ENCODE results near the gene NRXN3.
A peak's percentile ranks its signal among the peaks of the same experiment; 100 is the strongest.

The NRXN3 gene

GRCh38 chr14:78319887-78320635 lies 149.9 kb downstream of the NRXN3 start:
- Histone ChIP-seq H3K27ac (ENCODE audit: low read depth, low read length) (peak overlapping the region; percentile 40), H3K27me3 (ENCODE audit: control insufficient read depth, insufficient read depth, low read length) (no peaks in the 10 kb centered on the region), H3K9me3 (ENCODE audit: control insufficient read depth, insufficient read depth, low read length) (no peaks in the 10 kb centered on the region), H3K36me3 (ENCODE audit: control insufficient read depth, insufficient read depth, low read length) (no peaks in the 10 kb centered on the region), H3K4me3 (ENCODE audit: low read depth, low read length) (no peak overlapping the region), H3K9ac (ENCODE audit: low read depth, low read length) (no peak overlapping the region), H3K4me1 (ENCODE audit: control insufficient read depth, insufficient read depth, low read length) (peaks cover 15% of the 10 kb centered on the region)

GRCh38 chr14:78324353-78324752 lies 154.2 kb downstream of the NRXN3 start:
- no peaks in the 10 kb centered on the region for H3K36me3 ChIP-seq (ENCODE audit: control insufficient read depth, insufficient read depth, low read length)
- H3K9ac ChIP-seq (ENCODE audit: low read depth, low read length) = no peak overlapping the region
- peaks cover 7% of the 10 kb centered on the region for H3K4me1 ChIP-seq (ENCODE audit: control insufficient read depth, insufficient read depth, low read length)
- no peaks in the 10 kb centered on the region for H3K27me3 ChIP-seq (ENCODE audit: control insufficient read depth, insufficient read depth, low read length)
- H3K9me3 ChIP-seq (ENCODE audit: control insufficient read depth, insufficient read depth, low read length) = no peaks in the 10 kb centered on the region
- no peak overlapping the region for H3K27ac ChIP-seq (ENCODE audit: low read depth, low read length)
- H3K4me3 ChIP-seq (ENCODE audit: low read depth, low read length) = no peak overlapping the region

- H3K27me3 ChIP-seq (ENCODE audit: control insufficient read depth, insufficient read depth, low read length) = no peaks in the 10 kb centered on the region
- H3K9ac ChIP-seq (ENCODE audit: low read depth, low read length) = no peak overlapping the region
- H3K4me1 ChIP-seq (ENCODE audit: control insufficient read depth, insufficient read depth, low read length) = peaks cover 7% of the 10 kb centered on the region
- H3K27ac ChIP-seq (ENCODE audit: low read depth, low read length) = no peak overlapping the region
- no peaks in the 10 kb centered on the region for H3K36me3 ChIP-seq (ENCODE audit: control insufficient read depth, insufficient read depth, low read length)
- no peaks in the 10 kb centered on the region for H3K9me3 ChIP-seq (ENCODE audit: control insufficient read depth, insufficient read depth, low read length)
- no peak overlapping the region for H3K4me3 ChIP-seq (ENCODE audit: low read depth, low read length)
These were observed 155.7 kb downstream of the NRXN3 start for GRCh38 chr14:78325911-78326310.

DNA sequence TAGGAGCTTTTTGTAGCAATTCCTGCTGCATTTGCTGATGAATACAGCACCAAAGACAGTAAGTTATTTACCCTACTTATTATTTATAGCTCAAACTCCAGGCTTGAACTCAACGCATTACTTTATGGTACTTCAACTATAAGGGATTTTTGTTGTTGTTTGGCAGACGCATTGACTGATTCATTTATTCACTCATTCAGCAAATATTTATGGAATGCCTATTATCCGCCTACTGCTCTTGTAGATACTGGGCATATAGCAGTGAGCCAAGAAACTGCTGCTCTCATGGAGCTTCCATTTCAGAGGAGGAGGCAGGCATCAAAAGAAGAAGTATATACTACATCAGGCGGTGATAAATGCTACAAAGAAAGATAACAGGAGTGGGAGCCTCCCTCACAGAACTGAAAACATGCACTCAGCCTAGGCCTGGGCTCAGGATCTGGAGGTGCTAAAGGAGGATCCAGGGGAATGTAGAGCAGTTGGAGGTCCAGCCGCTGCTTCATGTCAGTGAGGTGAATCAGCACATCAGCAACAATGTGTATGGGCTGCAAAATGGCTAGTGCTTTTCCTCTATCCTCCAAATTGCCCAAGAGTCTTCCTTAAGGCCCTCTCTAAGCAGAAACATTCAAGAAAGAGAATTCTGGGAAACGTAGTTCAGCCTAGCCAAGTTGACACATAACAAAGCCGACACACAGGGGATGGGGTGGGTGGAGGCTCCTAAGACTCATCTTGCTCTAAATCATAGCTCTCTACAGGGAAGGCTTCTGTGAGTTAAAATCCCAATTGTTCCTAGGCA lies 157.5 kb downstream of the NRXN3 start:
- no peaks in the 10 kb centered on the region for H3K27me3 ChIP-seq (ENCODE audit: control insufficient read depth, insufficient read depth, low read length)

DNA sequence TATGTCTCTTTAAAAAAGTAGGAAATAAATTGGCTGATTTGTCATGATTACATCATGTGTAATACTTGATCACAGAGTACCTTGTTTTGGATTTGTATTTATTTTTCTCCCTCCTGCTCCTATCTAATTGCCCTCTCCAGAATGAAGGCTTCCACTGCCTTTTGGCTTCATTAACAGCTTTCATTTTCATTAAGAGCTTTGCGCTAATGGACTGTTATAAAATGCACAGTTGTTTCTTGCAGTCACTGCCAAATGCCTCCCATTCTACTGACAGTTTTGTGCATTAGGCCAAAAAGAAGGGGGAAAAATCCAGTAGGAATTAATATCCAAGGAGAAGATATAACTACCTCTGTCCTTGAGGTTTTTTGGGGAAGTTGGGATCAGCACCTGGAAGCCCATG lies 159.2 kb downstream of the NRXN3 start:
- no peak overlapping the region for H3K9ac ChIP-seq (ENCODE audit: low read depth, low read length)
- no peaks in the 10 kb centered on the region for H3K27me3 ChIP-seq (ENCODE audit: control insufficient read depth, insufficient read depth, low read length)
- H3K4me3 ChIP-seq (ENCODE audit: low read depth, low read length) = no peak overlapping the region
- no peaks in the 10 kb centered on the region for H3K36me3 ChIP-seq (ENCODE audit: control insufficient read depth, insufficient read depth, low read length)
- peaks cover 7% of the 10 kb centered on the region for H3K4me1 ChIP-seq (ENCODE audit: control insufficient read depth, insufficient read depth, low read length)
- no peaks in the 10 kb centered on the region for H3K9me3 ChIP-seq (ENCODE audit: control insufficient read depth, insufficient read depth, low read length)
- H3K27ac ChIP-seq (ENCODE audit: low read depth, low read length) = no peak overlapping the region

More for the DNA sequence above, 157.5 kb downstream of the NRXN3 start:
- H3K4me1 ChIP-seq (ENCODE audit: control insufficient read depth, insufficient read depth, low read length) = peaks cover 7% of the 10 kb centered on the region
- no peak overlapping the region for H3K9ac ChIP-seq (ENCODE audit: low read depth, low read length)
- no peak overlapping the region for H3K4me3 ChIP-seq (ENCODE audit: low read depth, low read length)
- H3K36me3 ChIP-seq (ENCODE audit: control insufficient read depth, insufficient read depth, low read length) = no peaks in the 10 kb centered on the region
- no peaks in the 10 kb centered on the region for H3K9me3 ChIP-seq (ENCODE audit: control insufficient read depth, insufficient read depth, low read length)
- no peak overlapping the region for H3K27ac ChIP-seq (ENCODE audit: low read depth, low read length)

DNA sequence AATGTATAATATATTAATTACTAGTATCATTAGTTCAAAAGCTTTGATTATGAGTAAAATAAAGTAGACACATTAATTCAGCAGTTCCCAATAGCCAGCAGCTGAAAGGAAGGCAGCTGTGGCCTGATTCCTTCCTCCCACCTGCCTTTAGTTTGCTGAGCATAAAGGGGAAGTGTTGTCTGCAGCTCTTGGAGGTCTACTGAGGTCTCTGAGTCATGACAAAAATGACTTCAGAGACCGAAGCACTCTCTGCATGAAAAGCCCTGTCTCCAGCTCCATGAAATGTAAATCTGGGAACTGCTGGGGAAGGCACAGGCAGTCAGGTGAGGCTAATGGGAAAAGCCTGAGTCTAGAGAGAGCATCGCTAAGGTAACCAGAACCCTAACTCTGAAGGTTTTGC lies 165.4 kb downstream of the NRXN3 start:
- H3K4me1 ChIP-seq (ENCODE audit: control insufficient read depth, insufficient read depth, low read length) = no peaks in the 10 kb centered on the region
- H3K4me3 ChIP-seq (ENCODE audit: low read depth, low read length) = no peak overlapping the region
- H3K27me3 ChIP-seq (ENCODE audit: control insufficient read depth, insufficient read depth, low read length) = no peaks in the 10 kb centered on the region
- H3K27ac ChIP-seq (ENCODE audit: low read depth, low read length) = no peak overlapping the region
- H3K9me3 ChIP-seq (ENCODE audit: control insufficient read depth, insufficient read depth, low read length) = no peaks in the 10 kb centered on the region
- no peaks in the 10 kb centered on the region for H3K36me3 ChIP-seq (ENCODE audit: control insufficient read depth, insufficient read depth, low read length)
- H3K9ac ChIP-seq (ENCODE audit: low read depth, low read length) = no peak overlapping the region

DNA sequence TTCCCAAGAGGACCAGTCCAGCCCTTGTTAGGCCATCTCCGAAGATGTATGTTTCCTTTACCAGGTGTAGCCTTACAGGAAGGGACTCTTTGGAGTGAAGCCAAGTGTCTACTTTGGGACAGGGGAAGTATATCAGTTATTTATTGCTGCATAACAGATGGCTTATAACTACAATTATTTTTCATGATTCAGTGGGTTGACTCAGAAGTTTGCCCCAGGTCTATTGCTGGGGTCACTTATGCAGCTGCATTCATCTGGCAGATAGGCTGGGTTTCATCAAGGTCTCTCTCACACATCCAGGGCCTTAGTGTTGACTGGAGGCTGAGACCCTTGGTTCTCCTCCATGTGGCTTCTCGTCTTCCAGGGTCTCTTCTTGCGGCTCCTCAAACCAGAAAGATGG lies 170.1 kb downstream of the NRXN3 start:
- no peak overlapping the region for H3K9ac ChIP-seq (ENCODE audit: low read depth, low read length)
- no peak overlapping the region for H3K4me3 ChIP-seq (ENCODE audit: low read depth, low read length)
- no peak overlapping the region for H3K27ac ChIP-seq (ENCODE audit: low read depth, low read length)
- no peaks in the 10 kb centered on the region for H3K27me3 ChIP-seq (ENCODE audit: control insufficient read depth, insufficient read depth, low read length)
- H3K36me3 ChIP-seq (ENCODE audit: control insufficient read depth, insufficient read depth, low read length) = no peaks in the 10 kb centered on the region
- no peaks in the 10 kb centered on the region for H3K9me3 ChIP-seq (ENCODE audit: control insufficient read depth, insufficient read depth, low read length)
- H3K4me1 ChIP-seq (ENCODE audit: control insufficient read depth, insufficient read depth, low read length) = peaks cover 6% of the 10 kb centered on the region

GRCh38 chr14:78341827-78342389 lies 171.7 kb downstream of the NRXN3 start:
- H3K9ac ChIP-seq (ENCODE audit: low read depth, low read length) = no peak overlapping the region
- H3K27ac ChIP-seq (ENCODE audit: low read depth, low read length) = no peak overlapping the region
- H3K4me3 ChIP-seq (ENCODE audit: low read depth, low read length) = no peak overlapping the region
- no peaks in the 10 kb centered on the region for H3K9me3 ChIP-seq (ENCODE audit: control insufficient read depth, insufficient read depth, low read length)
- H3K36me3 ChIP-seq (ENCODE audit: control insufficient read depth, insufficient read depth, low read length) = no peaks in the 10 kb centered on the region
- H3K27me3 ChIP-seq (ENCODE audit: control insufficient read depth, insufficient read depth, low read length) = no peaks in the 10 kb centered on the region
- H3K4me1 ChIP-seq (ENCODE audit: control insufficient read depth, insufficient read depth, low read length) = peaks cover 6% of the 10 kb centered on the region

DNA sequence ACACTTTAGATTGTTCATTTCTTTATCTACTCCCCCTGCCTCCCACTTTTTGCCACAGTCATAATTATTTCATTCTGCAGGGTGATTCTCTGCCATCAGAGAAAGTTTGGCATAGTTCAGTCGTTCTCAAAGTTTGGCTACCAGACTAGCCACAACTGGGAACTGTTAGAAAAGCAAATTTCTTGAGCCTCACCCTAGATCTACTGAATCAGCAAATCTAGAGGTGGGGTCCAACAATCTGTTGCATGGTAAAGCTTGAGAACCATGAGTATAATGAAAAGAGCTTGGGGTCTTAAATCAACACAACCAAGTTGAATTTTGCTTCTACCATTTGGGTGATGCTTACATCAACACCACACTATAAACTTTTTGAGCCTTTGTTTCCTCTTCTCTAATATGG lies 172.7 kb downstream of the NRXN3 start:
- Histone ChIP-seq H3K9me3 (ENCODE audit: control insufficient read depth, insufficient read depth, low read length) (no peaks in the 10 kb centered on the region), H3K27me3 (ENCODE audit: control insufficient read depth, insufficient read depth, low read length) (no peaks in the 10 kb centered on the region), H3K9ac (ENCODE audit: low read depth, low read length) (no peak overlapping the region), H3K4me1 (ENCODE audit: control insufficient read depth, insufficient read depth, low read length) (peaks cover 14% of the 10 kb centered on the region), H3K4me3 (ENCODE audit: low read depth, low read length) (no peak overlapping the region), H3K36me3 (ENCODE audit: control insufficient read depth, insufficient read depth, low read length) (no peaks in the 10 kb centered on the region), H3K27ac (ENCODE audit: low read depth, low read length) (no peak overlapping the region)

- Histone ChIP-seq H3K27me3 (ENCODE audit: control insufficient read depth, insufficient read depth, low read length) (no peaks in the 10 kb centered on the region), H3K4me1 (ENCODE audit: control insufficient read depth, insufficient read depth, low read length) (peaks cover 20% of the 10 kb centered on the region), H3K36me3 (ENCODE audit: control insufficient read depth, insufficient read depth, low read length) (no peaks in the 10 kb centered on the region), H3K27ac (ENCODE audit: low read depth, low read length) (no peak overlapping the region), H3K4me3 (ENCODE audit: low read depth, low read length) (no peak overlapping the region), H3K9ac (ENCODE audit: low read depth, low read length) (no peak overlapping the region), H3K9me3 (ENCODE audit: control insufficient read depth, insufficient read depth, low read length) (no peaks in the 10 kb centered on the region)
These were observed 174.1 kb downstream of the NRXN3 start for GRCh38 chr14:78344290-78344689.

- Histone ChIP-seq H3K27ac (ENCODE audit: low read depth, low read length) (no peak overlapping the region), H3K27me3 (ENCODE audit: control insufficient read depth, insufficient read depth, low read length) (no peaks in the 10 kb centered on the region), H3K36me3 (ENCODE audit: control insufficient read depth, insufficient read depth, low read length) (no peaks in the 10 kb centered on the region), H3K9me3 (ENCODE audit: control insufficient read depth, insufficient read depth, low read length) (no peaks in the 10 kb centered on the region), H3K9ac (ENCODE audit: low read depth, low read length) (no peak overlapping the region), H3K4me3 (ENCODE audit: low read depth, low read length) (no peak overlapping the region), H3K4me1 (ENCODE audit: control insufficient read depth, insufficient read depth, low read length) (peaks cover 20% of the 10 kb centered on the region)
These were observed 175.1 kb downstream of the NRXN3 start for GRCh38 chr14:78345131-78345744.

Data from HUES48 (cell line).